HG03025 (cell line): ENCODE results near the gene ANTXR1.

ENCODE experiments used
- ATAC-seq: cut with Tn5 transposase; IDR thresholded peaks from one replicate; pipeline ENCODE4 v1.9.1; 2021; ENCODE audit warnings: mild to moderate bottlenecking, moderate library complexity; ENCODE audit not compliant: unreplicated experiment, low FRiP score

ANTXR1 gene

DNA sequence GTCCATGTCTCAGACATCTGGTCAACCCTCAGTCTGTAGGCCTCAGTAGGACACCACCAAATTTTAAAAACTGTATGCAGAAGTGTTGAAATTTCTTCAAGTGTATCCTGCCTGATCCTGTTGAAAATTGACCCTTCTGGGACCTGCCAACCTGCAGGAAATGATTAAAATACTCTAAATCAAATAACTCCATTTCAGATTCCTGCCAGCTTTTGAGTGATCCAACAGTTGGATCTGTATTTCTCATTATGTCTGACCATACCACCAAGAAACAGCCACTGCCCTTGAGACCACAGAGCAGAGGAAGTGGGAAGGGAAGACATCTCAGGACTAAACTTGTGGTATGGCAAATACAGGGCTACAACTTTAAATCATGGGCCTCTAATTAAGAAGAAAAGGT lies 113.4 kb downstream of the ANTXR1 start:
- ATAC-seq: no peak

DNA sequence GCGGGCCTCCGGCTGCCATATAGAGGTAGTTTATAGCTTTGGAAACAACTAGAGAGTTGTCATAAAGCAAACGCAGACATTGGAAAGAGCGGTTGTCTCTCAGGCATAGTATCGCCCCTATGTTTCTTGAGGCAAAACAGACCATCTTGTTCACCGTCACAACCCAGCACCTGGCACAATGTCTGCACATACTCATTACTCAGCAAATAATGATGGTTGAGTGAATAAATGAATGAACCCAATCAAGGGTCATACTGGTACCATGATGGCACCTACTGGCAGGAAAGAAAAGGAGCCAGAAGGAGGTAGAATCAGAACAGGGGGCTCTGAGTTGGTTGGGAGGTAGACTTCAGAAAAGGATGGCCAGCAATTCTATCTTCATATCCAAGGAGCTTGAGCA lies 118.5 kb downstream of the ANTXR1 start:
- ATAC-seq: no peak

DNA sequence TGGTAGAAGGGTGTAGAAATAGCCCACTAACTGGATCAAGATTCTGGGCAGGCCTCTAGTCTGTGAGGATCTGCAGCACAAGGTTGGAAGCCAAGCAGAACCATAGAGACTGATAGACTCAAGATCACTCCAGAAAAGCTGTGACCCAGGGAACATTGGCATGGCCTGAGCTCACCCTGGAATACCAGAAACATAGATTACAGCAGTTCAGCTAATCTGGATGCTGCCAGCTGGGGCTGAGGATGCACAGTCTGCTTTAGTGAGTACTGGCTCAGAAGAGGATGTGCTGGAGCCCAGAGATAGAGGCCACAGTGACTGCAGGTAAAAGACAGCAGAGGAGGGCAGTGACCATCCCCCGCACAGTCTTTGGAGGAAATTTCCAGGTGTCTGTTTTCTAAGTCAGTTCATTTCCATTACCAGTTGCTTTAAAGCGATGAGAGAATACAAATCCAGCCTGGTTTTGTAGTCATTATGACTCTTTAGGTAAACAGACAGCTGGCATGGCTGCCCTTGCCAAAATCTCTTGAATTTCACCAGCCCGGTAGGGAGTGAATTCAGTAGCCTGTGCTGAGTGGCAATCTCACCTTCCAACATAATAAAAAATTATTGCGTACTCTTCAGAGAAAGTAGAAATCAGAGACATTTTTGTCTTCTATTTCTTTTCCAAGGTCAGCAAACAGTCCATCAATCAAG lies 119.2 kb downstream of the ANTXR1 start:
- ATAC-seq: no peak

DNA sequence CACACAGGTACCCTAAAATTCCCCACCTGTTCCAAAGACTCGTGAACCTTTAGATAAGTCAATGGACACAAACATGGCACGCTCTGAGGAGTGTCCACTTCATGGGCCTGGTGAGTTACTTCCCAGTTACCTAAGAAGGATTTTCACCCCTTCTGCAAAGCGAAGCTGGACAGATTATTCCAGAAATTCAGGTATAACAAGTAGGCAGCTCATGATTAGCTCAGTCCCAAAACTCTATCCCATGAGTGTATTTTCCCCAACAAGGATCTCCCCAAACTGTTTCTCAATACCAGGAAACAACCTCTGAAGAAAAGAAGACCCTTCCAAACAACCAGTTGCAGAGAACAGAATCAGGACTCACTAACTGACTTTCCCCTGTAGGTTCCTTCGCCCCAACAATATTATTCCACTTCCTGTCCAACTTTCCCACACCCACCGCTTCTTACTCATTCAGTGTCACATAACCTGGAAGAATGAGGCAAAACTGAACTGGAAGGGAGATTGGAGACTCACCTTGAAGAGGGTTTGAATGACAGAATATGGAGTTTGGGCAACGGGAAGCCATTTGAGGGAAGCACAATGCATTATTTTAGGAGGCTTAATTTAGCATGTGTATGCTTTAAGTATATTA lies 120.1 kb downstream of the ANTXR1 start:
- ATAC-seq: no peak

DNA sequence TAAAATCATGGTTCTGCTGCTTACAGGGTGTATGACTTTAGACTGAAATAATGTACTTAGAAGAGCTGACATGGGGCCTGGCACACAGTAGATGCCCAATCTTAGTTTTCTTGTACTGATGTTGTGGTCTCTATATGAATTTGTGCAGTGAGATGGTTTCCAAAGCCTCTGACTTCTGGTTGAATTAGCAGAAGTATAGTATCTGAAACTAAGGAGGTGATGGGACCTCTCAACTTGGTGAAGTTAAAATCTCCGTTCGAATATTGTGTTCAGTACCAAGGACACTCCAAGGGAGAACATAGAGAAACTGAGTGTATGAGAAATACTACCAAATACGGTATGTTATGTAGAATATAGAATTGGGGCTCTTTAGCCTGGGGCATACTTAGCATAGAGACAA lies 120.9 kb downstream of the ANTXR1 start:
- no peak for ATAC-seq

DNA sequence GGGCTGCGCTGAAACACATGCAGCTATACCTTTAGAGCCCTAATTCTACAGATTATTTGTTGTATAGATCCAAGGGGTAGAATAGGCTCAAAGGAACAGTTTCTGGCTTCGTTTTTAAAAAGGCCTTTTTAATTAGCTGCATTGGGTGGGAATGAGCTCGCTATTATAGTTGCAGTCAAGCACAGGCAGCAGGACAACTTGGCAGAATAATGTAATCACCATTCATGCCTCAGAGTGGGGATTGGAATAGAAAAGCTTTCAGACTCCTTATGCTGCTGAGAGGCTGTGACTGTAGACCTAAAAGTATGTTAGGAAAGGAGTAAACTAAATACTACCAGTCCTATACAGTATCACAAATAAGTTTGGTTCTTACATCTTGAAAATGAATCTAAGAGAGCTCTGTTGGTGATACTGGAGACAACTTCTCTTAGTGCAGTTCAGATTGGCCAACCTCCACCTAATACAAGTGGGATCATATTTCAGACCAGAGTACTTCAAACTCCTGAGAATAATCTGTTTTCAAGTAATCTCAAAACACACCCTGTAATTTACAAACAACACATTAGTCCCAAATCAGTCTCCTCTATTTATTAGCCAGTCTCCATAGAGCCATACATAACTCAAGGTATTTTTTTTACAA lies 121.4 kb downstream of the ANTXR1 start:
- ATAC-seq: no peak

DNA sequence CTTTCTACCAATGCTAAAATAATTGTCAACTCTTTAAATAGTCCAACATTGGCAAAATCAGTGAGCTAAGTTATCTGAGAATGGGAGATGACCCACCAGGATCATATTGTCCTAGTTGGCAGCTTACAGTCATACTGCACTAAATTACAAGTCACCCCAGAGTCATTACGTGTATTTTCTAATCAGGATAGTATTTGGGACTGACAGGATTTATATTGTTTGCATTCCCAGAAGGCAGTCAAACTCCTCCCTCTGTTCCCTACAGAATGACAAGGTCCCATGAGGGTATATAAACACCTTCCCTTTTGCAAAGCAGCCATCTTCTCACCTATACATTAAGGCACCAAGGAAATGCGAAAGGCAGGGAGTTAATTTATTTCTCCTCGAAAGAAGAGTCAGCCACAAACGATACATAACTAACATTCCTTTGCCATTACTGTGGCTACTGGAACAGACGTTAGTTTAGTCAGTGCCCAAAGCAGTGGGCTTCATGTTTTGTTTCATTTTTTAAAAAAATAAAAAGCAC lies 125.3 kb downstream of the ANTXR1 start:
- no peak for ATAC-seq

DNA sequence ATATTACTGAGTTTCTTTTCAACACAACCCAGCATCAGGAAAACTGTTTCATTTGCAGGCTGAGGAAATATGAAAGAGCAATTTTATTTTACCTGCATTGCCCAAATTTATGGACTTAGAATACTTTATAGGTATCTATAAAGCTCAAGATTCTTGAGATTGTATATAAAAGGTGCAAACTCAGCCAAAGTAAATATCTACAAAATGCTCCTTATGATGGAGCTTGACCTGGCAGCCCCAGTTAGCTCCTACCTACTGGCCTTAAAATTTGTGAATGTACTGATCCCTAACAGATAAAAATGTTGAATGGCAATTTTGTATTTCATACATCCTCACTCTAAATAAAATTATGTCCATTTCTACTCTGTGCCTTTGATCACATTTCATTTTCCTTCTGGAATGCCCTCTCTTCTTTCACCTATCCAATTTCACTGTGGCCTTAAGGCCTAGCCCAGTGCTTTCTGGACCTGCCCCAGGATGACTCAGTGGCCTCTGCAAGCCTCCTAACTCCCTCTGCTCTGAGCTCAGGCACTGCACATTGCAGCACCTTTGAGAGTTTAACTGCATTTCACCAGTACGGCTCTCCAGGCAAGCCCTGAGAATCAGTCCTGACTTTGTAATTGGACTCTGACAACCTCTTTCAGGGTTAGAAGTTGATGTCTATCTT lies 125.9 kb downstream of the ANTXR1 start:
- ATAC-seq: no peak

DNA sequence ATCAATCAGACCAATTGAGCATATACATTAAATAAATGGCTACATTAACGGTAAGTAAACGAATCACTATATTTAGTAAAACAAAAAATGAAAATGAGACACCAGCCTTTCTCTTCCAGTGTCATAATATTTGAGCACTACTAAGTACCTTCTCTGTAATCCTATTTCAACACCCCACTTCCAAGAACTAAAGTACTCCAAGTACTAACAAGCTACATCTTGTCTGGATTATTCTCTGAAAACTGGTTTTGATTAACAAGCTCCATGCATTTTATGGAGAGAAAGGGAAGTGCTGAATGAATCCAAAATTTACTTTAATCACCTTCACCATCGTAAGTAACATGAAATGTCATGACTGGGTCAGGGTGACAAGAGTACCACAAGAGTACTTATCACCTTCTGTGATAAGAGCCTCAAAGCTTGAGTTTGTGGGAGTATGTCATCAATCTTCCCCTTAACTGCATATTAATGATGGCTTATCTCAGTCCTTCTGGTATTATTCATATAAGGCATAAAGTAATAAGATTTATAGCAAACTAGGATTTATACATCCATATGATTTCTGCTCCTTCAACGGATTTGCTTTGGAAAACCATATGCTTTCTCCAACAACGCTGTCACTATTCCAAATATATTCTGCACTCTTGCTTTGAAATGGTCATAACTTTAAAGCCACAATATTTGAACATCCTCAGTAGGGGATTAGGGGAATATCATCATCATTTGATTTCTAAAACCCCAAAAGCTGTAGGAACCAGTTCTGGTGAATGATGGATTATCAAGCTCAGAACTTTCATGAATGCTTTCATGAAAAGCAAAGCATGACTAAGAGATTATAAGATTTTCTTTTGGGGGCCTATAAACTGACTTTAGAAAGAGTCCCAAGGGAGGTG lies 127.0 kb downstream of the ANTXR1 start:
- no peak for ATAC-seq

DNA sequence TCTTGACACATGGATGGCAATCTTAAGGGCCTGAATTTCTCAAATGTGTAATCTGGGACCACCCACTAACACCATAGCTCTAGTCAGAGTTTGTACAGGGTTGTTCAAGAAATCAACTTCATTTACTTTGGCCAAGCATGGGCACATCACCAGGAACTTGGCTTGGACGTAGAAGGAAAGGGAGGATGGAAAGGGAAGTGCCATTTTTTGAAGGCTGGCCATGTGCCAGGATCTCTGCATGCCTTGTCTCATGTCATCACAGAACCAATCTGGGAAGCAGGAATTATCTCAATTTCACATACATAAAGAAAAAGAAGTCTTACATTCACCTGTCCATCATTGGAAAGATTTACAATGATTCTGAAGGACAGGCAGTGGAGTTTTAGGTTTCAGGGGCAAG lies 128.1 kb downstream of the ANTXR1 start:
- no peak for ATAC-seq

DNA sequence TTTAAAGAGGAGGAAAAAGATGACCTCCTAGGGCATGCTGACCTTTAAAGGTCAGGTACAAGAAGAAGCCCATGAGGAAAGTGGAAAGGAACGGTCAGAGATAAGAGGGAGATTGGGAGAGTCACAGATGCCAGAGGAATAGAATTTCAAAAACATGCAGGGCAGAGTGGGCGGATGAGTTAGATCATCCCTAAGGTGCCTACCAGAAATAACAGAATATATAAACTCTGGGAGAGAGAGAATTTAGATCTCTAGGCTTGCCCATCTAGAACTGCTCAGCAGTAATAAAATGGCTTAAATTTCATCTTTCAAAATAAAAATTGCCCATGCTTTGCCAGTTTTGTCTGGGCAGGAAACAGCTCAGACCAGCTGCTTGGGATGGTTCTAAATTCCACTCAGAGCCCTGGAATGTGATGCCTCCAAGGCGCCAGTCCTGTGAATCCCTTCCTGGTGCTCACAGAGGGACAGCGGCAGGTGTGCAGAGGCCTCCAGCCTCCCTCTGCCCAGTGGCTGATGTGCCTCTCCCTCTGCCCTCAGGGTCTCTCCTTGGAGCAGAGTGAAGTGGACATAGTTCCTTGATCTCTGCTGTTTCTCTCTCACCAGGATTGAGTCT lies 130.9 kb downstream of the ANTXR1 start:
- no peak for ATAC-seq

DNA sequence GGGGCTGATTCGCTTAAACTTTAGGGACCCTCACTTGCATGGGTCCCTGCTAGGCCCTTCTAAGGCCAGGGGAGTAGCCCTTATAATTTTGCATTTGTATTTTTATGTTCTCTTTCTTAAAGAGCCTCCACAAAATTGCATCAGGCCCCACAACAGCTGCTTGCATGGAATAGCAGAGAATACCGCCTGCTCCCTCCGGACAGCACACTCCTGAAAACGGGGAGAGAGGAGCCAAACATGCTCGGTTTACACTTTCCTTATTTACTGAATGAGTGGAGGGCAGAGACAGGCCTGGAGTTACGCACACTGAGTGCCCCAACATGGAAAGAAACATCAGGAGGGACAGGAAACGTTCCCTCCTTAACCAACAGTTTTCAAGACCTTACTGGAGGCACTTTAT lies 132.2 kb downstream of the ANTXR1 start:
- ATAC-seq: no peak

DNA sequence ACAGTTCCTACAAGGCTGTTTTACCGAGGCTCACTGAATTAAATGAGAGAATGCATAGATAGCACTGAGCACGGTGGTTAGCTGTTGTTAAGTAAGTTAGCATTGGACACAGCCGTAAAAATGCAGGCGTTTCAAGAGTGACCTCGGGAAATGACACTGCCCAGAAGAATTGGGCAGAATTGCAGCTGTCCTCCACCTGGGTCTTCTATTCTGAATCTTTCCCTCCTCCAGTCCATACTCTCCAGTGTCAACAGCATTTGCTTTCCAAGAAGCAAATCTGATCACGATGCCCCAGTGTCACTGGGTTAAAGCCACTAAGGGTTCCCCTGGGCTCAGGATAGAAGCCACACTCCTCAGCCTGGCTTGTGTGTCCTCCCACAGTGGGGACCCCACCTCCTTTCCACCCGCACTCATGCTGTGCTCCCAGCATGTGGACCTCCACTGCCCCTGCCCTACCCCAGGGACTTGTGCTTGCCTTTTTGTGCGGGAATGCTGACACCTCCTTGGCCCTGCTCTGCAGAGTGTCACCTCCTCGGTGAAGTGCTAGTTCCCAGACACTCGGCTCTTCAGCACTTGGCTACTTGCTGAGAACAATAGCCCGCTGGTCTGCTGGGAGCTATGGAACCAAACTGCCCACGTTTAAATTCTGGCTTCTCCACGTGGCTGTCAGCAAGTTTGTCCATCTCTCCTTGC lies 135.0 kb downstream of the ANTXR1 start:
- no peak for ATAC-seq

DNA sequence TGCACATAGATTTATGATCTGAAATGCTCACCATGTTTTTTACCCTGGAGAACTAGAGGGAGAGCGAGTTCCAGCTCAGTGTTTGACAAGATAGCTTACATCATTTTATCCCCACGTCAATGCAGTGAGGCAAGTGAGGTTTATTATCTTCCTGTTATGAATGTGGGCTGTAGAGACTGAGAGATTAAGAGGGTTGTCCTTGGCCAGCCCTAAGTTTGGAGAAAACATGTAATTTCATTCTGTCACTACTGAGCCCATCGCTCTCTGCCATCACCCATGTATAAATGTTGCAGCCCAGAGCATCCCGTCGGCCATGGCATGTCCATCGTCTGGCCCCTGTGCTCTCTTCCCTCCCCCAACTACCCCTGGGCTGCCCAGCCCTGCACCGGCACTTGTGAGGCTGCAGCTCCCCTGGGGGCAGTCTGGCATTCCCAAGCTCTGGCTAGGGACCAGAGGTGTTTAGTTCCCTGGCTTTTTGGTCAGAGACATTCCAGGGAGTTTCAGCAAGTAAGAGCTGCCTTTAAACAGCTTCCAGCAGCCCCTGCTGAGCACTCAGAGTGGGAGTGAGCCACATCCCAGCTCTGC lies 136.7 kb downstream of the ANTXR1 start:
- no peak for ATAC-seq

DNA sequence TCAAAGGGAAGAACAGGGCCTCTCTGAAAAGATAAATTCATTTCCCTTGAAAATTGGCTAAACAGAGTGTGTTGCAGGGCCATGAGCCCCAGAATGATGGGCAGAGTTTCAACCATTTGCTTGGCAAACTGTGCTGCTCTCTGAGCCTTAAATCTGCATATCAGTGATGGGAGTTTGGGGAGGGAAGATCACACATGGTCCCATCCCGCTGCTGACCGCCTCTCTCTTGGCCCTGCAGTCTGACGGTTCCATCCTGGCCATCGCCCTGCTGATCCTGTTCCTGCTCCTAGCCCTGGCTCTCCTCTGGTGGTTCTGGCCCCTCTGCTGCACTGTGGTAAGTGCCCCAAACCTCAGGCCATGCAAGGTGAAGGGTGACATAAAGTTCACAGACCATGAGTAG lies 139.0 kb downstream of the ANTXR1 start:
- ATAC-seq: no peak

DNA sequence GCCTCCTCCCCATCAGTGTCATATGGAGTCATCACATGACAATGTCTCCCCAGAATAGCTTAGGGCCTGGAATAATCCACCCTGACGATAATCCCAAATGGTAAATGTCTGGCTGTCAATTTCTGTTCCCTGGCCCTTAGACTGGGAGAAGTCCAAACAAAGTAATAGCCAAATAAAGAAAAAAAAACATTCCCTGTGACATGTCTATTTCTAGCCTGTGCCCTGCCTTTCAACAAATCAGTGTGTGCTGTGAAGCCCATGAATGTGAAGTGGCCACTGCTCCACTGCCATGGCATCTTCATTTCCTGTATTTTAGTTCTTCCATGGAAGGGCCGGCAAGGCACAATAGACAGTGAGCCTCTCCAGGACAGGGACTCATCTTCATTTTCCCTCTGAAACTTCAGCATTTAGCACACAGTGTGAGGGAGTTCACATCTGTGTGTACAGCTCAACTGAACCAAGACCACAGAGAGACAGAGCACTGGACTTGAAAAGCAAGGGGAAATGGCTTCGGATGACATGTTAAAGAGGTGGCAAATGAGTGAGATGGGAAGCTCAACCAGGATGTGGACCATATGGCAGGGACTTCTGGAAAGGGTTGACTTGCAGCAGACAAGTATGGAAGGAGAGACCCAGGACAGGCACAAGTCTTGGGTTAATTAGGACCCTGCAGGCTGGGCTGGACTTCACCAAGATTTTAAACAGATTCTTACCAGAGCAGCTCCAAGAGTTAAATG lies 140.0 kb downstream of the ANTXR1 start:
- no peak for ATAC-seq

DNA sequence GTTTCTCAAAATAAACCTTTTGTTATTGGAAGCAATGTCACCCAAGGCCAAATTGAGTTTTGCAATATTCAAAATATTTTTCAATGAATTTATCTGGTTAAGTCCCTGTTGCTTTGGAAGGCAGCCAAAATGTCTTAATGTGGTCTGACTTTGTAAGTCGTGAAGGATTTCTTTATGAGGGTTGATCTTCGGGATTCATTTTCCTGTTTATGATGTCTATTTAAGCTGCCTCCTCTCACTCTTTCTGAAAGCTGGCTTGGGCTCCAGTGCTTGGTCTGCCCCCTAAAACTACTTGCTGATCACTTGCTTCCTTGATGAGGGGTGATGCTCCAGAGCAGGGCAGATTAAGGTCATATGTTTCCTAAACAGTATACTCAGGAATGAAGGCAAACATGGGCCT lies 141.1 kb downstream of the ANTXR1 start:
- no peak for ATAC-seq

DNA sequence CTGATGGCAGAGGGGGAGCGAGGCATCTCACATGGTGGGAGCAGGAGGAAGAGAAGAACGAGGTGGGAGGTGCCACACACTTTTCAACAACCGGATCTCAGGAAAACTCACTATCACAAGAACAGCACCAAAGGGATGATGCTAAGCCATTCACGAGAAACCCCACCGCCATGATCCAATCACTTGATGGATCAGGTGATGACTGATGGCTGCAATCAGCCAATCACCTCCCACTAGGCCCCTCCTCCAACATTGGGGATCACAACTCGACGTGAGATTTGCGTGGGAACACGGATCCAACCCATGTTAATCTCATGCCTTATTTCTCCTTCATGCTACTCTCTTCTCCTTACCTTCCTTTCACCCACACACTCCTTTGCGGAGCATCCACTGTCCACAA lies 143.6 kb downstream of the ANTXR1 start:
- ATAC-seq: no peak
